ENCODE results near the gene HASPIN.

GRCh38 chr17:3693829-3694231 is 29.9 kb upstream of the HASPIN start:
- TF ChIP-seq CTCF (IDR thresholded peaks at IDR 0.05) (no peak), USF2 (CRISPR knock-in tag; IDR thresholded peaks at IDR 0.05) (no peak), RELA (CRISPR knock-in tag; IDR thresholded peaks at IDR 0.05; ENCODE audit: borderline replicate concordance) (no peak), NFYB (CRISPR knock-in tag; conservative IDR thresholded peaks at IDR 0.05; ENCODE audit: low read depth) (no peak)
- TF ChIP-seq, protein P1, sequence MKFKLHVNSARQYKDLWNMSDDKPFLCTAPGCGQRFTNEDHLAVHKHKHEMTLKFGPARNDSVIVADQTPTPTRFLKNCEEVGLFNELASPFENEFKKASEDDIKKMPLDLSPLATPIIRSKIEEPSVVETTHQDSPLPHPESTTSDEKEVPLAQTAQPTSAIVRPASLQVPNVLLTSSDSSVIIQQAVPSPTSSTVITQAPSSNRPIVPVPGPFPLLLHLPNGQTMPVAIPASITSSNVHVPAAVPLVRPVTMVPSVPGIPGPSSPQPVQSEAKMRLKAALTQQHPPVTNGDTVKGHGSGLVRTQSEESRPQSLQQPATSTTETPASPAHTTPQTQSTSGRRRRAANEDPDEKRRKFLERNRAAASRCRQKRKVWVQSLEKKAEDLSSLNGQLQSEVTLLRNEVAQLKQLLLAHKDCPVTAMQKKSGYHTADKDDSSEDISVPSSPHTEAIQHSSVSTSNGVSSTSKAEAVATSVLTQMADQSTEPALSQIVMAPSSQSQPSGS (CRISPR knock-in tag; IDR thresholded peaks at IDR 0.05; ENCODE audit: borderline replicate concordance, low read depth) = no peak

Measured in WTC11 (cell line).